ENCODE data around the gene PPP3CB.

The PPP3CB gene

GRCh38 chr10:73478636-73479035 lies 17.2 kb downstream of the PPP3CB start:
- no peak for DNase-seq

- no peak for DNase-seq
Measured at GRCh38 chr10:73471226-73471625, 24.6 kb downstream of the PPP3CB start.

GRCh38 chr10:73469579-73469978 lies 26.2 kb downstream of the PPP3CB start:
- DNase-seq: no peak

GRCh38 chr10:73467206-73467605 lies 28.6 kb downstream of the PPP3CB start:
- DNase-seq: no peak

DNA sequence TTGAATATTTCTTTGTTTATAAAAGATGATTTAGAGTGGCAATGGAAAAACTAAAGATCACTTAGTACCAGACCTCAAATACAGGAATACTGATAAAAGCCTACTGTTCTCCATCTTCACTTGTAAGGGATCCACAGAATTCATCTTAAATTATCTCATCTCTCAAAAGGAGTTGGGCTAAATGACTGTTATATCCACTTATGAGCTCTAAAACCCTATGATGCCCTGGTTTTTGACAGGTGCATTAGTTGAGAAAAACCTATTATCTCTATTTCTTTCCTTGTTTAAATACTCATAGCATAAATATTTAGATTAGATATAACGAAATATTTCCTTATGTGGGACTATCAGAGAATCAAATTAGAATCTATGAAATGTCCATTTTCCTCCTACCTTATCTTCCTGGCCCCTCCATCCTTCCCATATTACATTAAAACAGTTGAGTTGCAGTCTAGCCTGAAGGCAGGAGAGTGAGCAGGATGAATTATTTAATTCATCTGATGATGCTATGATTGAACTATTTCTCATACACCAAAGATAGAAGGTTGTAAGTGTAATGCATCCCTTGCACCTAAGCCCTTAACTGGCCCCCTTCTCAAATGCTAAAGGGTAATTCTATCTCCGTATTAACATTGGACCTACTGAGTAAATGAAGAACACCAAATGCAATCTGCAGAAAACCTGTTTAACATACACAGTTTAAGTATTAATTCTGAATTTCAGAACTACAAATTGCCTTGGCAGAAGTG lies 29.7 kb downstream of the PPP3CB start:
- no peak for DNase-seq

GRCh38 chr10:73460897-73461296 lies 34.9 kb downstream of the PPP3CB start:
- no peak for DNase-seq

GRCh38 chr10:73459683-73460314 lies 36.0 kb downstream of the PPP3CB start:
- DNase-seq: no peak

DNA sequence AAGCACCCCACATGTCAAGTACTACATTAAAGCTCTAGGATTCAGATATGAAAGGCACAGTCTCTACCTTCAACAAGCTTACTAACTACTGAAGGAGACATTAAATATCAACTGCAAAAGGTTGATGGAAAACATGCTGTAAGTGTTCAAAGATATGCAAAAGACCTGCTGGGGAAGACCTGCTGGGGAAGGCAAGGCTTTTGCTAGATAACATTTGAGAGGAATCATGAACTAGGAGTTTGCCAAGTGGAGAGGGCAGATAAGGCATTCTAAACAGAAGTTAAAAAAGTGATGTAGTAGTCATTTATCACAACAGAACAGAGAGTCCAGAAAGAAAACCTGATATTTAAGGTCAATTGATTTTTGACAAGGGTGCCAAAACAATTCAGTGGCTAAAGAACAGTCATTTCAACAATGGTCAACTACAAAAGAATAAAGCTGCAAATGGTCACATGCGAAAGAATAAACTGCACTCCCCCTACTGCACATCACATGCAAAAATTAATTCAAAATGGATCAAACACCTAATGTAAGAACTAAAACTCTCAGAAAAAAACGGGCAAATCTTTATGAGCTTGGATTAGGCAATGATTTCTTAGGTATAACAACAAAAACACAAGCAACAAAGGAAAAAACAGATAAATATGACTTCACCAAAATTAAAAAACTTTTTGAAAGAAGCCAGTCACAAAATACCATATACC lies 39.5 kb downstream of the PPP3CB start:
- DNase-seq: no peak

GRCh38 chr10:73449113-73449512 lies 46.7 kb downstream of the PPP3CB start:
- DNase-seq: no peak

GRCh38 chr10:73448384-73448783 lies 47.4 kb downstream of the PPP3CB start:
- DNase-seq: no peak

DNA sequence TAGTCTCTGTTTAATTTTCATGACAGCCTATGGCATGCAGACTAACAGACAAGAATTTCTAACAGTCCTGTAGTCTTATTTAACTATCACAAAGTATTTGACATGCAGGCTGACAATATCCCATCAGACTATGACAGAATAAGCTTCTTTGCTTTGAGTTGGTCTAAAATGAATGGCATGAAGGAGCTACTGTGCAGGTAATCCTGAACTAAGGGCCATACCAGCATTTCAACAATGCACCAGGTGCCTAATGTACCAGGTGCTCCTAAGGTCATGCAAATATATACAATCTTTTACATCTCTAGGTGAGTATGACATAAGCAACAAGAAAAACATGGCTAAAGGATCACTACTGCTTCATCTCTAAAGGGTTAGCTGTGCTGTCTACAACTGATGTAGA lies 48.9 kb downstream of the PPP3CB start:
- DNase-seq: no peak

- no peak for DNase-seq
Measured at GRCh38 chr10:73444457-73444856, 51.4 kb downstream of the PPP3CB start.

DNA sequence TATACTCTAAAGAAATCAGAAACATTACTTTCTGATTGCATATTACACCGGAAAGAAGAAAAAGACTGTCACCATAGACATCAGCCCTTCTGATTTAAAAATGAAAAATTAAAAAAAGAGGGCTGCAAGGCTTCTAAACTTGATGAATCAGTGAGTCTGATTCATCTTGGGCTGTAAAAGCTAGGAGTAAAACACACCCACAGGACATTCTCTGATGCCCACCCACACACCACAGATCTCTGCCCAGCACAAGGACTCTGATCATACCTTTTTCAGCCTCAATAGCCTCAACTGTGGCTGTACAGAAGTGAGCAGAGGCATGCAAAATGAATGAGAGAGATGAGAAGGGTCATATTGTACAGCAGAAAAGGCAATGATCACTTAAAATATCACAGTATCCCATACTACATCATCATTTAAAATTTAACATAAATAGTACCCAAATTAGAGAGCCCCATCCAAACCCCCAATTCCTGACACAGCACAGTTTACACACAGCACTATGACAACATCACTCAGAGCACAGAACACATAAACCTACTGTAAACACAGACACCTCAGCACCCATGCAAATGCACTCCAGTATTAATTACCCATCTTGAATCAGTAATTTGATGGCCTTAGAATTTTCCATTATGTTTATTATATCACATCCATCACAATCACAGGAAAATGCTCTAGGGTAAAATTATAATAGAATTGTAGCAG lies 56.1 kb downstream of the PPP3CB start:
- DNase-seq: no peak

- DNase-seq: no peak
Measured at GRCh38 chr10:73439055-73439454, 56.8 kb downstream of the PPP3CB start.

DNA sequence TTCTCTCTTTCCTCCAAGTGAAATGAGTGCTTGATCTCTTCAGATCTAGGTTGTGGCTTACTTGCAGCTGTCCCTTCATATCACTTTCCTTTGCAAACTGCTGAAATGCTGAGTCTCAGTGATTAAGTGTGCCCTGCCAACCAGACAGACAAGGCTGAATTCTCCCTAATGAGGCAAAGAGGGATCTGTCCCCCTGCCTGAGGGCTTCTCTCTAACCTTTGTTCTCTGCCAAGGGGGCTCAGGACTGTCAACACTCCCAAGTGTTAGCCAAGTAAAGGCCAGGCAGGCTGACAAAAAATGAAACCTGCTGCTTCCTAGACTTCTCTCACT lies 62.3 kb downstream of the PPP3CB start, which contains the start of gene MSS51:
MSS51 (minus strand) TSS at position 24 of the 330 bp plus-strand sequence. CDS start 5,277 bp downstream, outside the sequence.
- DNase-seq: no peak

GRCh38 chr10:73432646-73433537 lies 62.9 kb downstream of the PPP3CB start:
- DNase-seq: no peak

- DNase-seq: no peak
Measured at GRCh38 chr10:73426318-73426717, 69.5 kb downstream of the PPP3CB start.

- no peak for DNase-seq
Measured at GRCh38 chr10:73424478-73424877, 71.3 kb downstream of the PPP3CB start.

GRCh38 chr10:73423309-73423708 lies 72.5 kb downstream of the PPP3CB start:
- no peak for DNase-seq

- no peak for DNase-seq
Measured at GRCh38 chr10:73416571-73416970, 79.3 kb downstream of the PPP3CB start.

DNA sequence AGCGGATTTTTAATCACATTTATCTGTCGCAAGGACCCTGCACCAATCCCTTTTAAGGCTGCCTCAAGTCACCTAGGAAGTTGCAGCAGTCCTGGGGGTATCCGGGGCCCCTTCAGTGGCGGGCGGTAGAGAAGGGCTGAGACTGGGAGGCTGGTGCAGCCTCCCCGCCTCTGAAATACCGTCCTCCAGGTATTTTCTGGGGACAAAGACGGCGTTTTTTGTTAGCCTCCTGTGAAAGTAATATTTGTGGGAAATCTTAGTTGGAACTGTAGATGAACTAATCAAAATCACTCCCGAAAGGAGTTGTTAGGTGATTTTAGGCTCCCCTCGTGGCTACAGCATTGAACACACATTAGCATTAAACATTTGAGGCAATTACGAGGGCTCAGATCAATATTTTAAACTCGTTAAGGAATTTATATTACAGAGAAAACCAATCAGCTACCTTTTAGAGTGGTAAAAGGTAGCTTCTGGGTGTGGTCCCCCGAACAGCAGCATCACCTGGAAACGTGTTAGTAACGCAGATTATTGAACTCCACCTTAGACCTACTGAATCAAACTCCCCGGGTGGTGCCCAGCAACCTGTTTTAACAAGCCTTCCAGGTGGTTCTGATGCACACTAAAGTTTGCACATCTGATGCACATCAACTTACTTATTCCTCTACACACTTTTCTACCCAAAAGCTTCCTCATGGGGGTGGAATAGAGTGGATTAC lies 81.4 kb downstream of the PPP3CB start:
- DNase-seq: no peak
